ENCODE measurements around the gene CD247.

DNA sequence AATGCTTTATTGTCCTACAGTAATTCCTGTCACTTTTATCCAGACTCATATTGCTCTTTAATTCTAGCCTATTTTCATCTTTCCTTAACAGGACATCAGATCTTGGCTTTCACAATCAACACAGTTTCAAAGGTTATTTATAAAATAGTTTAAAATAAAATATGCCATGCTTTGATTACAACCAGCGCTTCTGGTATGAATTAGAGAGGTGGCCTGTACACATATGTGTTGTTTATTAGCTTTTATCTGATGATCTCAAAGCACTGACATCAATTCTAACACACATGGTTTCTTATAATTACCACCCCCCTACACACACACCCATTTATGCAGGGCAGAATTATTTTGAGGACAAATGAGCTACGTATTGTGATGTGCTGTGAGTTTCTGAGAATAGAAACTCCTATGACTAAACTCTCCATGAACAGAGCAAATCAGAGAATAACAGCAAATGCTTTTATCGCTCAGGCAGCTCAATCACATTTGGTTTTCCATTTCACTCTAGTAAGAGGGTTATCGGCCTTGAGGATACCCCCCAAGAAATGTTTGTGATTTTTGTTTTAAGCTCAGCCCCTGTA lies 18.0 kb downstream of the CD247 start:
- TF ChIP-seq, protein P1, sequence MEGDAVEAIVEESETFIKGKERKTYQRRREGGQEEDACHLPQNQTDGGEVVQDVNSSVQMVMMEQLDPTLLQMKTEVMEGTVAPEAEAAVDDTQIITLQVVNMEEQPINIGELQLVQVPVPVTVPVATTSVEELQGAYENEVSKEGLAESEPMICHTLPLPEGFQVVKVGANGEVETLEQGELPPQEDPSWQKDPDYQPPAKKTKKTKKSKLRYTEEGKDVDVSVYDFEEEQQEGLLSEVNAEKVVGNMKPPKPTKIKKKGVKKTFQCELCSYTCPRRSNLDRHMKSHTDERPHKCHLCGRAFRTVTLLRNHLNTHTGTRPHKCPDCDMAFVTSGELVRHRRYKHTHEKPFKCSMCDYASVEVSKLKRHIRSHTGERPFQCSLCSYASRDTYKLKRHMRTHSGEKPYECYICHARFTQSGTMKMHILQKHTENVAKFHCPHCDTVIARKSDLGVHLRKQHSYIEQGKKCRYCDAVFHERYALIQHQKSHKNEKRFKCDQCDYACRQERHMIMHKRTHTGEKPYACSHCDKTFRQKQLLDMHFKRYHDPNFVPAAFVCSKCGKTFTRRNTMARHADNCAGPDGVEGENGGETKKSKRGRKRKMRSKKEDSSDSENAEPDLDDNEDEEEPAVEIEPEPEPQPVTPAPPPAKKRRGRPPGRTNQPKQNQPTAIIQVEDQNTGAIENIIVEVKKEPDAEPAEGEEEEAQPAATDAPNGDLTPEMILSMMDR (conservative IDR thresholded peaks at IDR 0.05; ENCODE audit: low read depth, low read length): no peak
- TF ChIP-seq EZH2 (IDR thresholded peaks at IDR 0.05; ENCODE audit: borderline replicate concordance, low read depth, low read length, poor library complexity, severe bottlenecking): no peak
